Neuronal stem cell (in vitro differentiated cells): Measurements from ENCODE around the gene CZIB.

ENCODE experiments used
- DNase-seq: peaks from one replicate; pipeline ENCODE4 v3.0.0-alpha.2; 2013; ENCODE audit warnings: low spot score
- H2AFZ ChIP-seq: one replicate; pipeline ENCODE4 v1.6.1; 2013; ENCODE audit warnings: mild to moderate bottlenecking, low read length, inconsistent platforms
- H2AK5ac ChIP-seq: 2 replicates; pipeline ENCODE4 v1.6.1; 2013; ENCODE audit warnings: low read depth, mild to moderate bottlenecking, inconsistent platforms, low read length, moderate library complexity, mixed read lengths
- H2BK120ac ChIP-seq: 2 replicates; pipeline ENCODE4 v1.6.1; 2013; ENCODE audit warnings: low read depth, mild to moderate bottlenecking, inconsistent platforms, low read length, moderate library complexity, mixed read lengths
- H2BK12ac ChIP-seq: one replicate; pipeline ENCODE4 v1.6.1; 2013; ENCODE audit warnings: low read length, inconsistent platforms
- H2BK15ac ChIP-seq: 2 replicates; pipeline ENCODE4 v1.6.1; 2013; ENCODE audit warnings: mild to moderate bottlenecking, low read length, inconsistent platforms, mixed read lengths
- H2BK5ac ChIP-seq: one replicate; pipeline ENCODE4 v1.6.1; 2013; ENCODE audit warnings: inconsistent platforms, mild to moderate bottlenecking, low read length, moderate library complexity
- H3K14ac ChIP-seq: one replicate; pipeline ENCODE4 v1.6.1; 2013; ENCODE audit warnings: low read length, inconsistent platforms
- H3K18ac ChIP-seq: 2 replicates; pipeline ENCODE4 v1.6.1; 2013; ENCODE audit warnings: low read length, inconsistent platforms
- H3K23ac ChIP-seq: 2 replicates; pipeline ENCODE4 v1.6.1; 2013; ENCODE audit warnings: low read depth, mild to moderate bottlenecking, mixed read lengths, low read length, inconsistent platforms; ENCODE audit not compliant: poor library complexity
- H3K27ac ChIP-seq: replicated peaks from 3 replicates; pipeline ENCODE4 v1.5.1; 2013; ENCODE audit warnings: low read length, inconsistent platforms
- H3K27me3 ChIP-seq, 3 experiments: 2 replicates each; pipeline ENCODE4 v1.6.1; 2013; ENCODE audit warnings: low read length in 3 of 3, mild to moderate bottlenecking in 2 of 3, inconsistent platforms in 1 of 3, low read depth in 1 of 3, mixed read lengths in 1 of 3, moderate library complexity in 1 of 3; ENCODE audit not compliant: control insufficient read depth in 3 of 3, insufficient read depth in 3 of 3
- H3K36me3 ChIP-seq, 2 donors: replicated peaks in 1 of 2; 2 replicates each; pipeline ENCODE4 v1.6.1; 2013; ENCODE audit warnings: low read length in 2 of 2; ENCODE audit not compliant: control insufficient read depth in 2 of 2, insufficient read depth in 2 of 2
- H3K4ac ChIP-seq: 2 replicates; pipeline ENCODE4 v1.6.1; 2013; ENCODE audit warnings: inconsistent platforms, mild to moderate bottlenecking, low read length, moderate library complexity
- H3K4me1 ChIP-seq, 2 donors: 1 replicate in 1 of 2; 2 replicates in 1 of 2; pipeline ENCODE4 v1.6.1; 2013; ENCODE audit warnings: low read length in 2 of 2, low read depth in 1 of 2; ENCODE audit not compliant: control insufficient read depth in 2 of 2, insufficient read depth in 1 of 2
- H3K4me2 ChIP-seq: one replicate; pipeline ENCODE4 v1.6.1; 2013; ENCODE audit warnings: mild to moderate bottlenecking, low read length, inconsistent platforms; ENCODE audit not compliant: insufficient read depth, poor library complexity, severe bottlenecking
- H3K4me3 ChIP-seq, 2 donors: 2 replicates each; pipeline ENCODE4 v1.5.1; 2013; ENCODE audit warnings: low read length in 2 of 2, mild to moderate bottlenecking in 2 of 2, inconsistent platforms in 1 of 2, moderate library complexity in 1 of 2
- H3K79me1 ChIP-seq: one replicate; pipeline ENCODE4 v1.6.1; 2013; ENCODE audit warnings: low read depth, mild to moderate bottlenecking, inconsistent platforms, low read length, moderate library complexity
- H3K9ac ChIP-seq: one replicate; pipeline ENCODE4 v1.6.1; 2013; ENCODE audit warnings: mild to moderate bottlenecking, low read depth, low read length, inconsistent platforms; ENCODE audit not compliant: poor library complexity
- H3K9me3 ChIP-seq, 2 donors: replicated peaks in 1 of 2; 2 replicates each; pipeline versions ENCODE3 to v1.6.1; 2013; ENCODE audit warnings: low read length in 2 of 2, mild to moderate bottlenecking in 2 of 2, inconsistent platforms in 1 of 2, low read depth in 1 of 2, mixed read lengths in 1 of 2, moderate library complexity in 1 of 2; ENCODE audit not compliant: control insufficient read depth in 2 of 2, insufficient read depth in 1 of 2
- H4K8ac ChIP-seq: one replicate; pipeline ENCODE4 v1.6.1; 2013; ENCODE audit warnings: low read depth, mild to moderate bottlenecking, inconsistent platforms, low read length, moderate library complexity
- H4K91ac ChIP-seq: one replicate; pipeline ENCODE4 v1.6.1; 2013; ENCODE audit warnings: low read length, low read depth, mild to moderate bottlenecking, inconsistent platforms; ENCODE audit not compliant: poor library complexity
- WGBS, 2 donors: extraction: QIAGEN DNeasy Blood & Tissue Kit; methylation state at CpG; one replicate each; pipeline ENCODE4 v1.1.7; 2013; ENCODE audit warnings: missing lambda C conversion rate in 2 of 2, mixed read lengths in 1 of 2; ENCODE audit not compliant: insufficient read length in 2 of 2, insufficient replicate concordance in 1 of 2; ENCODE audit errors: extremely low coverage in 2 of 2; 5-methylcytosine and 5-hydroxymethylcytosine counted together

The CZIB gene

DNA sequence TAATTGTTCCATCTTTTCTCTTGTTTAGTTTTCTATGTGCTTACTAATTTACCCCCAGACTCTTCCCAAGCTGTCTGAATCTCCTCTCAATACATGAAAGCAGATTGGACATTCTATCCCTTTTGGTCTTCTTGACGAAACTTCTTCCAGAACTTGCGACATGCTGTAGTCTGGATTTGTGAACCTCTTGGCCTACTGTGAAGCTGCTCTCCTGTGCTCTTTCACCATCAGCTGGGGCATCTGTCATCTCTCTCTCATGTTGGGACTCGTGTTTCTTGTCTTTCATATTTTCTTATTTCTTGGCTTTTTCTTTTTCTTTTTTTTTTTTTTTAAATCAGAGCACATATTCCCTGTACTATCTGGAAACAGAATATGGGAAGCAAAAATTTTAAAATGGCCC, 17.0 kb downstream of the CZIB start:
- H3K18ac ChIP-seq, result no peak overlapping the region
- WGBS, 2 donors, result no CpG with 5 or more reads among the region's 3 CpGs
- H4K8ac ChIP-seq, result no peak overlapping the region
- no peak overlapping the region for H3K9ac ChIP-seq
- no peak overlapping the region for H2AFZ ChIP-seq
- H3K36me3 ChIP-seq, result peaks cover 18 to 74% of the 10 kb centered on the region in 2 donors
- peaks cover 11 to 34% of the 10 kb centered on the region in 2 donors for H3K9me3 ChIP-seq
- H3K79me1 ChIP-seq, result no peaks in the 10 kb centered on the region
- H3K27me3 ChIP-seq, result no peaks in the 10 kb centered on the region
- no peak for DNase-seq
- H2BK120ac ChIP-seq, result no peak overlapping the region
- no peak overlapping the region for H4K91ac ChIP-seq
- no peak overlapping the region for H2BK15ac ChIP-seq
- no peak overlapping the region for H3K4me2 ChIP-seq
- H3K4me1 ChIP-seq, result no peaks in the 10 kb centered on the region
- H3K14ac ChIP-seq, result no peak overlapping the region
- H3K27ac ChIP-seq, result no peak overlapping the region
- H3K23ac ChIP-seq, result no peak overlapping the region
- H2BK5ac ChIP-seq, result no peak overlapping the region
- H3K4me3 ChIP-seq, result no peak overlapping the region
- no peak overlapping the region for H3K4ac ChIP-seq
- no peak overlapping the region for H2AK5ac ChIP-seq
- no peak overlapping the region for H2BK12ac ChIP-seq

DNA sequence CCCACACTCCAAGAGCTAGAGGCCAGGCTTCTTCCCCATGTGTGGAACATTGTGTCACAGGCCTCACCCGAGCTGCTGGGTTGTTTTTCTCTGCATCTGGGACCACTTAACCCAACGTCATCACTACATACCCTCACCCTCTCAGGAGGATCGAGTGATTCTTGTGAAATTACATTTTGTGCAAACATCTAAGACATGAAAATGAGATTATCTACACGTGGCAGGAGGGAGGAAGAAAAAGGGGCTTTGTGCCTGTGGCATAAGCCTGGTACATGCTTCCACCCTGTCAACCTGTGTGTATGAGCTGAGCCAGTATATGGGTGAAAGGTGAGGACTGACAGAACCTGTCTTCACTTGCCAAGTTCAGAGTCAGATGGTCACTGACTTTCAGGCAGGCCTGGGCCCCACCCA, 22.2 kb downstream of the CZIB start:
- no peak for DNase-seq
- Histone ChIP-seq H3K23ac (no peak overlapping the region), H2AFZ (no peak overlapping the region), H3K18ac (no peak overlapping the region), H2BK12ac (no peak overlapping the region), H2BK120ac (no peak overlapping the region), H3K27ac (no peak overlapping the region), H3K4me2 (no peak overlapping the region), H3K9ac (no peak overlapping the region), H2BK5ac (no peak overlapping the region), H3K79me1 (peaks cover 6% of the 10 kb centered on the region), H2AK5ac (no peak overlapping the region), H3K4ac (no peak overlapping the region), H2BK15ac (no peak overlapping the region), H3K9me3 (no peaks in the 10 kb centered on the region), H3K36me3 (peaks cover 9 to 28% of the 10 kb centered on the region in 2 donors), H3K14ac (no peak overlapping the region), H3K4me1 (peaks cover 5 to 12% of the 10 kb centered on the region in 2 donors), H3K4me3 (peak overlapping the region in 1 of 2 donors; percentile 88), H4K91ac (no peak overlapping the region), H3K27me3 (peaks cover 0 to 4% (median 0%) of the 10 kb centered on the region in 3 experiments), H4K8ac (no peak overlapping the region)
- WGBS, 2 donors, result no CpG with 5 or more reads among the region's 4 CpGs

DNA sequence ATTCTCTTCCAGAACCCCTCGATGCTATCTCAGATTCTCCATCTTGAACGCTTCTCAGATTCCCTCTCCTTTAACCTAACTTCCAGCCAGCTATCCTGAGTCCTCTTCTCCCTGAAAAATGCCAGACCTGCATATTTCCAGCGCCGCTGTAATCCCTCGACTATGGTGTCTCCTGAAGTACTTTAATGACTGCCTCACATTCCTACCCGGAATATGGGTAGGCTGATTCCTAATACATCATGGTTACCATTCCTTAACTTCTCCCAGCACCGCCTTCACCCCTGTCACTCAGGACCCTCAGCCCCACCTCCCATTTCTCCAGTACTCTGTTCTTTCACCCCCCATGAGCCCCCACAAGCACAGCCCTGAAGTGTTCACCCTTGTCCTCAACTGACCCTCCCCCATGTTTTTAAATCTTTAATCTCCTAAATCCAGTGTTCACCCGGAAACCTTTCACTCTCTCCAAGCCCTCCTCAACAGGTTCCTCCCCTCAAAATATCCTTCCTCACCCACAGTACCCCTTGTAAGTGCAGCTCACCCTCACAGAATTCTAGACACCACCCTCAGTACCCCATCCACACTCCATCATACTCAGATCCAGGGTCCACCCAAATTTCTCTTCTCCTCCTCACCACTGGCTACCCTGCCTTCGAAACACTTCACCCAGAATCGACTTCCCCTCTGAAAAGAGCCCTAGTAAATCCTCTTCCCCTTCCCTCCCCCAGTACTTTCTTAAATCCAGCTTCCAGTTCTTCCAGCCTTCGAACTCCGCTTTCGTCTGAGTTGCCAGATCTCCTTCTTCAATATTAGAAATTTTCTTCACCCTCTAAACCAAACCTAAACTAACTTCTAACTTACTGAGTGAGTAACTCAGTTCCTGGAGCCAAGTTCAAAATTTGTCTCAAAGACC, 22.9 kb downstream of the CZIB start:
- peak overlapping the region; percentile 98 for H3K9ac ChIP-seq
- no peak overlapping the region for H2BK12ac ChIP-seq
- H3K23ac ChIP-seq, result no peak overlapping the region
- no peak overlapping the region for H4K8ac ChIP-seq
- H2AK5ac ChIP-seq, result no peak overlapping the region
- H3K4ac ChIP-seq, result no peak overlapping the region
- H3K9me3 ChIP-seq, result no peaks in the 10 kb centered on the region
- peak overlapping the region; percentile 88 to 97 for H3K4me3 ChIP-seq
- no CpG with 5 or more reads among the region's 13 CpGs for WGBS, 2 donors
- no peak overlapping the region for H2BK5ac ChIP-seq
- H3K27ac ChIP-seq, result no peak overlapping the region
- H3K18ac ChIP-seq, result no peak overlapping the region
- peak overlapping the region; percentile 95 for H2AFZ ChIP-seq
- no peak overlapping the region for H2BK120ac ChIP-seq
- H2BK15ac ChIP-seq, result no peak overlapping the region
- H3K79me1 ChIP-seq, result peaks cover 6% of the 10 kb centered on the region
- DNase-seq, result no peak
- H3K36me3 ChIP-seq, result peaks cover 8 to 21% of the 10 kb centered on the region in 2 donors
- H3K4me1 ChIP-seq, result peaks cover 5 to 12% of the 10 kb centered on the region in 2 donors
- peaks cover 0 to 6% (median 0%) of the 10 kb centered on the region in 3 experiments for H3K27me3 ChIP-seq
- no peak overlapping the region for H3K14ac ChIP-seq
- no peak overlapping the region for H4K91ac ChIP-seq
- peak overlapping the region; percentile 88 for H3K4me2 ChIP-seq

- peak within 1 kb of the TSS; percentile 33 for H2AK5ac ChIP-seq
- H2BK120ac ChIP-seq, result no peak within 1 kb of the TSS
- peak within 1 kb of the TSS; percentile 98 for H3K18ac ChIP-seq
- no peak within 1 kb of the TSS for H4K8ac ChIP-seq
- no CpG with 5 or more reads among the region's 57 CpGs for WGBS, 2 donors
- H3K9me3 ChIP-seq, result no peaks in the 10 kb centered on the region
- peak within 1 kb of the TSS; percentile 87 for H3K23ac ChIP-seq
- peaks cover 0 to 6% (median 0%) of the 10 kb centered on the region in 3 experiments for H3K27me3 ChIP-seq
- H3K4me1 ChIP-seq, result peaks cover 5 to 12% of the 10 kb centered on the region in 2 donors
- H2BK15ac ChIP-seq, result no peak within 1 kb of the TSS
- no peak within 1 kb of the TSS for H2BK12ac ChIP-seq
- H2BK5ac ChIP-seq, result peak within 1 kb of the TSS; percentile 83
- no peak within 1 kb of the TSS for H3K27ac ChIP-seq
- peak within 1 kb of the TSS; percentile 98 for H3K9ac ChIP-seq
- H3K14ac ChIP-seq, result peak within 1 kb of the TSS; percentile 84
- H3K79me1 ChIP-seq, result peaks cover 6% of the 10 kb centered on the region
- no peak within 1 kb of the TSS for H3K4ac ChIP-seq
- H3K4me3 ChIP-seq, result peak within 1 kb of the TSS; percentile 88 to 97
- H4K91ac ChIP-seq, result no peak within 1 kb of the TSS
- H3K36me3 ChIP-seq, result peaks cover 4 to 12% of the 10 kb centered on the region in 2 donors
- peak; percentile 80 for DNase-seq
- H3K4me2 ChIP-seq, result peak within 1 kb of the TSS; percentile 88
- H2AFZ ChIP-seq, result peak within 1 kb of the TSS; percentile 95
Measured at GRCh38 chr1:53196485-53197290, 23.7 kb downstream of the CZIB start, which contains the start of gene CPT2. Gene CPT2 (plus strand): TSS chr1:53196824. CDS start chr1:53196944, 120 bp downstream.
